ENCODE measurements around the gene L3MBTL2.
"Not testable (repeated sequence)": the region's sequence is repeated elsewhere in the genome, so short reads cannot be mapped to it uniquely, and the experiment has no call there.

L3MBTL2 gene

DNA sequence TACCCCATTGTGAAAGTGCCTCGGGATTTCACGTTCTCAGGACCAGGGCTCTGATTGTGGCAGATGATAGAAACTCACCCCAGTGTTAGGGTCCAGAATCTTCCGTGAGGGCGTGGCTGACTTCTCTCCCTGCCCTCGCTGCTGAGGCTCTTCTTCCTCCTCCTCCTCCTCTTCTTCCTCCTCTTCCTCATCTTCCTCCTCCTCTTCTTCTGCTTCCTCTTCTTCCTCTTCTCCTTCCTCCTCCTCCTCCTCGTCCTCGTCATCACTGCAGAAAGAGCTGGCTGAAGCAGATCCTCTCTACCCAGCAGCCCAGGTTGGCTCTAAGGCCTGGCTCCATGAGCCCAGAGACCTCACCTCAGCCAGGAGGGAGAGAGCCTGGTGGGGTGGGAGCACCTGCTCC is 49.1 kb downstream of the L3MBTL2 start:
- Histone ChIP-seq H4K20me1 (ENCODE audit: low read depth, low read length) (no peaks in the 10 kb centered on the region), H3K36me3 (ENCODE audit: low read length) (peaks cover 4% of the 10 kb centered on the region; the same call in 1 of the 2 replicates), H3K27me3 (ENCODE audit: low read length) (no peaks in the 10 kb centered on the region), H3F3A (ENCODE audit: insufficient read depth) (no peaks in the 10 kb centered on the region), H3K9ac (ENCODE audit: low read length) (no peak overlapping the region), H3K79me2 (ENCODE audit: insufficient read depth, low read length) (no peaks in the 10 kb centered on the region), H3K4me3 (ENCODE audit: insufficient read depth, low read length, poor library complexity, severe bottlenecking) (no peak overlapping the region), H2AFZ (ENCODE audit: low read depth, low read length, severe bottlenecking) (no peak overlapping the region), H3K9me2 (replicated peaks; ENCODE audit: insufficient read depth, low read length) (no peaks in the 10 kb centered on the region), H3K9me3 (ENCODE audit: insufficient read depth, low read length) (no peaks in the 10 kb centered on the region), H3K27ac (ENCODE audit: low read depth, low read length) (no peak overlapping the region), H3K4me2 (ENCODE audit: low read depth, low read length, poor library complexity, severe bottlenecking) (no peak overlapping the region)
- no peak for TF ChIP-seq EZH2phosphoT487 (conservative IDR thresholded peaks at IDR 0.05; ENCODE audit: low read length)
- TF ChIP-seq, protein P1, sequence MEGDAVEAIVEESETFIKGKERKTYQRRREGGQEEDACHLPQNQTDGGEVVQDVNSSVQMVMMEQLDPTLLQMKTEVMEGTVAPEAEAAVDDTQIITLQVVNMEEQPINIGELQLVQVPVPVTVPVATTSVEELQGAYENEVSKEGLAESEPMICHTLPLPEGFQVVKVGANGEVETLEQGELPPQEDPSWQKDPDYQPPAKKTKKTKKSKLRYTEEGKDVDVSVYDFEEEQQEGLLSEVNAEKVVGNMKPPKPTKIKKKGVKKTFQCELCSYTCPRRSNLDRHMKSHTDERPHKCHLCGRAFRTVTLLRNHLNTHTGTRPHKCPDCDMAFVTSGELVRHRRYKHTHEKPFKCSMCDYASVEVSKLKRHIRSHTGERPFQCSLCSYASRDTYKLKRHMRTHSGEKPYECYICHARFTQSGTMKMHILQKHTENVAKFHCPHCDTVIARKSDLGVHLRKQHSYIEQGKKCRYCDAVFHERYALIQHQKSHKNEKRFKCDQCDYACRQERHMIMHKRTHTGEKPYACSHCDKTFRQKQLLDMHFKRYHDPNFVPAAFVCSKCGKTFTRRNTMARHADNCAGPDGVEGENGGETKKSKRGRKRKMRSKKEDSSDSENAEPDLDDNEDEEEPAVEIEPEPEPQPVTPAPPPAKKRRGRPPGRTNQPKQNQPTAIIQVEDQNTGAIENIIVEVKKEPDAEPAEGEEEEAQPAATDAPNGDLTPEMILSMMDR (IDR thresholded peaks at IDR 0.05; ENCODE audit: insufficient read depth, low read length, poor library complexity, severe bottlenecking), result no peak

DNA sequence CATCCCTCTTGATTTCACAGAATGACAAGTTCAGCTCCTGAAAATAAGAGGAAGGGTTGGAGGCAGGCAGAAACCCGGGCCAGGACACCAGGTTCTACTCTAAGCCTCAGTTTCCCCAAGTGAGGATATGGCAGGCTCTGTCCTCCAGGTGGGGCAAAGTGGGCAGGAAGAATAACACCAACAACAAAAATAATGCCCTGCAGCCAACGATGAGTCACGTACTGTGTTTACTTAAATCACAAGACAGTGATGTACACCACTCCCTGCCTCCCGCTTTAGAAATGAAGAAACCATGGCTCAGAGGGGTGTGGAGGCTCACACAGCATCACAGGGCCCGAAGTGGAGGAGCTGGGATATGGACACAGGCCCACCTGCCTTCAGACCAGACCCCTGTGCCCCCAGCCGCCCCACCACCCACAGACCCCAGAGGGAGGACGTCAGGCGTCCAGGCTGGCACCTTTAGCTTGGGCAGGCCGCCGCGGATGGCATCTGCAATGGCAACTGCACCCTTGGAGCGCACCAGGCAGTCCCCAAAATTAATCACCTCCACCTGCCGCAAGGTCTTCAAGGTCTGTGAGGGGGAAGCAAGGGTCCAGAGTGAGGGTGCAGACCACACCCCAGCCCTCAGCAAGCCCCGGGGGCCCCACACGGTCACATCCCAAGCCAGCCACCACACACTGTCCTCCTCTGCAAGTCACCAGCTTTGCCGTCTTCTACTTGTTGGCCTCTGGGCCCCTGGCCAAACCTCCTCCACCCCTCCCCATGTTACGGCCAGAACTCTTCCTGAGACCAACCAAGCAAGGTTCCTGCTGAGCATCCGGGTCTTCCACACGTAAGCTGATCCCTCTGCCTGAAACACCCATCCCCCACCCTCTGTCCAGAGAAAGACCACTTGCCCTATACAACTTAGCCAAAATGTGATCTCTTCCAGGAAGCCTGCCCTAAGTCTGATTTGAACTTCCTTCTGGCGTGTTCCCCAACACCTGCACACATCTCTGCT is 51.4 kb downstream of the L3MBTL2 start:
- Histone ChIP-seq H3K9ac (ENCODE audit: low read length) (no peak overlapping the region), H2AFZ (ENCODE audit: low read depth, low read length, severe bottlenecking) (no peak overlapping the region), H3F3A (ENCODE audit: insufficient read depth) (no peaks in the 10 kb centered on the region), H3K4me2 (ENCODE audit: low read depth, low read length, poor library complexity, severe bottlenecking) (no peak overlapping the region), H3K36me3 (ENCODE audit: low read length) (peaks cover 4% of the 10 kb centered on the region; the same call in 1 of the 2 replicates), H3K9me3 (ENCODE audit: insufficient read depth, low read length) (no peaks in the 10 kb centered on the region), H3K79me2 (ENCODE audit: insufficient read depth, low read length) (no peaks in the 10 kb centered on the region), H4K20me1 (ENCODE audit: low read depth, low read length) (no peaks in the 10 kb centered on the region), H3K9me2 (replicated peaks; ENCODE audit: insufficient read depth, low read length) (no peaks in the 10 kb centered on the region), H3K4me3 (ENCODE audit: insufficient read depth, low read length, poor library complexity, severe bottlenecking) (no peak overlapping the region), H3K27ac (ENCODE audit: low read depth, low read length) (no peak overlapping the region), H3K27me3 (ENCODE audit: low read length) (no peaks in the 10 kb centered on the region)
- TF ChIP-seq EZH2phosphoT487 (conservative IDR thresholded peaks at IDR 0.05; ENCODE audit: low read length), result no peak
- TF ChIP-seq, protein P1 (IDR thresholded peaks at IDR 0.05; ENCODE audit: insufficient read depth, low read length, poor library complexity, severe bottlenecking), result no peak

DNA sequence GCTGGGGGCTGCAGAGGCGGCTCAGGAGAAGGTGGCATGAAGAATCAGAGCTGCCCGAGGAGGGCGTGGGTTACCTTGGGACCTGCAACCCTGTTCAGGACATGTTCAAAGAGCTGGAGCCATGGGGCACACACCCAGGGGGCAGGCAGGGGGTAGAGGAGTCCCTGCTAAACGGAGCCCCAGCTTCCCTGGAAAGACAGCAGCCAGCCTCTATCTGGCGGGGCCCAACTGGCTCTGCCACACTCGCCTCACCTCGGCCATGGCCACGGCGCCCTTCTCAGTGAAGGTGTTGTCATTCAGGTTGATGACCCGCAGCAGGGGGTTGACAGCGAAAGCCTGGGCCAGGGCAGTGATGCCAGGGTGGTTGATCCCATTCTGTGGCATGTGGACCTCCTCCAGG is 52.6 kb downstream of the L3MBTL2 start:
- TF ChIP-seq, protein P1 (IDR thresholded peaks at IDR 0.05; ENCODE audit: insufficient read depth, low read length, poor library complexity, severe bottlenecking), result no peak
- no peak for TF ChIP-seq EZH2phosphoT487 (conservative IDR thresholded peaks at IDR 0.05; ENCODE audit: low read length)
- Histone ChIP-seq H3K27ac (ENCODE audit: low read depth, low read length) (no peak overlapping the region), H3K9ac (ENCODE audit: low read length) (no peak overlapping the region)

DNA sequence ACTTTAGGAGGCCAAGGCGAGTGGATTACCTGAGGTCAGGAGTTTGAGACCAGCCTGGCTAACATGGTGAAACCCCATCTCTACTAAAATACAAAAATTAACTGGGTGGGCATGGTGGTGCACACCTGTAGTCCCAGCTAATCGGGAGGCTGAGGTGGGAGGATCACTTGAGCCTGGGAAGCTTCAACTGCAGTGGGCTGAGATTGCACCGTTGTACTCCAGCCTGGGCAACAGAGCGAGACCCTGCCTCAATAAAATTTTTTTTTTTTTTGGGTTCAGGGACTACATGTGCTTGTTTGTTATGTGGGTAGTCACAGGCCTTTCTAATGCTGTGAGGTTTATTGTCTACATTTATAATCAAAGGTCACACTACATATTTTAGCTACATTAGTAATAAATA is 54.6 kb downstream of the L3MBTL2 start:
- not testable (repeated sequence) for H3K79me2 ChIP-seq (ENCODE audit: insufficient read depth, low read length); H4K20me1 ChIP-seq (ENCODE audit: low read depth, low read length); H3K4me3 ChIP-seq (ENCODE audit: insufficient read depth, low read length, poor library complexity, severe bottlenecking); H3F3A ChIP-seq (ENCODE audit: insufficient read depth); H3K36me3 ChIP-seq (ENCODE audit: low read length); H3K9ac ChIP-seq (ENCODE audit: low read length); H3K9me2 ChIP-seq (replicated peaks; ENCODE audit: insufficient read depth, low read length); H2AFZ ChIP-seq (ENCODE audit: low read depth, low read length, severe bottlenecking); H3K9me3 ChIP-seq (ENCODE audit: insufficient read depth, low read length); H3K4me2 ChIP-seq (ENCODE audit: low read depth, low read length, poor library complexity, severe bottlenecking); H3K27ac ChIP-seq (ENCODE audit: low read depth, low read length); H3K27me3 ChIP-seq (ENCODE audit: low read length)

More for the DNA sequence above, 52.6 kb downstream of the L3MBTL2 start:
- Histone ChIP-seq H4K20me1 (ENCODE audit: low read depth, low read length) (no peaks in the 10 kb centered on the region), H2AFZ (ENCODE audit: low read depth, low read length, severe bottlenecking) (no peak overlapping the region), H3K27me3 (ENCODE audit: low read length) (no peaks in the 10 kb centered on the region), H3K9me3 (ENCODE audit: insufficient read depth, low read length) (no peaks in the 10 kb centered on the region), H3K4me3 (ENCODE audit: insufficient read depth, low read length, poor library complexity, severe bottlenecking) (no peak overlapping the region), H3K4me2 (ENCODE audit: low read depth, low read length, poor library complexity, severe bottlenecking) (no peak overlapping the region), H3K36me3 (ENCODE audit: low read length) (peaks cover 4% of the 10 kb centered on the region; the same call in 1 of the 2 replicates), H3F3A (ENCODE audit: insufficient read depth) (no peaks in the 10 kb centered on the region), H3K79me2 (ENCODE audit: insufficient read depth, low read length) (no peaks in the 10 kb centered on the region), H3K9me2 (replicated peaks; ENCODE audit: insufficient read depth, low read length) (no peaks in the 10 kb centered on the region)
